ENCODE data around the gene EXOSC10. TPM values are rescaled to one million over a fixed set of nuclear protein-coding genes. Genes with fewer than 3 reads are reported as not detected.

The EXOSC10 gene
- total and polyA plus RNA-seq, 2 experiments from 2014 or later: 55.5 to 72.9 TPM

GRCh38 chr1:11107599-11107998 is 7.9 kb upstream of the EXOSC10 start:
- no peak for DNase-seq (ENCODE audit: low spot score)
- Mint-ChIP-seq H3K4me3 (no peak overlapping the region), H3K4me1 (no peaks in the 10 kb centered on the region), H3K27me3 (ENCODE audit: insufficient read depth, low read depth, poor library complexity) (no peaks in the 10 kb centered on the region), H3K9me3 (no peaks in the 10 kb centered on the region), H3K27ac (no peak overlapping the region), H3K36me3 (ENCODE audit: low read depth) (peaks cover 44% of the 10 kb centered on the region)
- H3K79me2 ChIP-seq (replicated peaks; ENCODE audit: insufficient read depth): no peaks in the 10 kb centered on the region
- H3F3A ChIP-seq (replicated peaks; ENCODE audit: low read depth): no peaks in the 10 kb centered on the region
- H4K20me1 ChIP-seq (replicated peaks; ENCODE audit: insufficient read depth): no peaks in the 10 kb centered on the region
- no peak for ATAC-seq
- H3K36me3 ChIP-seq (ENCODE audit: insufficient read depth): peaks cover 13% of the 10 kb centered on the region; the same call in 1 of the 2 replicates
- no peak overlapping the region for H3K4me3 ChIP-seq
- no peaks in the 10 kb centered on the region for H3K4me1 ChIP-seq (ENCODE audit: insufficient read depth)
- no peak overlapping the region for H2AFZ ChIP-seq
- no peak overlapping the region for H3K27ac ChIP-seq (ENCODE audit: low read depth)
- TF ChIP-seq JUNB (IDR thresholded peaks at IDR 0.05; ENCODE audit: unreplicated experiment): no peak
- TF ChIP-seq ZNF114 (CRISPR knock-in tag; IDR thresholded peaks at IDR 0.05): no peak
- TF ChIP-seq POLR2AphosphoS5 (IDR thresholded peaks at IDR 0.05; ENCODE audit: low read depth): no peak
- no peak for TF ChIP-seq ZNF462 (CRISPR knock-in tag; IDR thresholded peaks at IDR 0.05)
- no peak for TF ChIP-seq EZH2 (IDR thresholded peaks at IDR 0.05; ENCODE audit: low read depth, unreplicated experiment)
- TF ChIP-seq STAT1 (IDR thresholded peaks at IDR 0.05; ENCODE audit: unreplicated experiment): no peak
- TF ChIP-seq, protein P1, sequence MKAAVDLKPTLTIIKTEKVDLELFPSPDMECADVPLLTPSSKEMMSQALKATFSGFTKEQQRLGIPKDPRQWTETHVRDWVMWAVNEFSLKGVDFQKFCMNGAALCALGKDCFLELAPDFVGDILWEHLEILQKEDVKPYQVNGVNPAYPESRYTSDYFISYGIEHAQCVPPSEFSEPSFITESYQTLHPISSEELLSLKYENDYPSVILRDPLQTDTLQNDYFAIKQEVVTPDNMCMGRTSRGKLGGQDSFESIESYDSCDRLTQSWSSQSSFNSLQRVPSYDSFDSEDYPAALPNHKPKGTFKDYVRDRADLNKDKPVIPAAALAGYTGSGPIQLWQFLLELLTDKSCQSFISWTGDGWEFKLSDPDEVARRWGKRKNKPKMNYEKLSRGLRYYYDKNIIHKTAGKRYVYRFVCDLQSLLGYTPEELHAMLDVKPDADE (IDR thresholded peaks at IDR 0.05): no peak
- TF ChIP-seq ZNF331 (CRISPR knock-in tag; IDR thresholded peaks at IDR 0.05; ENCODE audit: low read depth): no peak
- TF ChIP-seq EZH2phosphoT487 (IDR thresholded peaks at IDR 0.05; ENCODE audit: unreplicated experiment): no peak
- TF ChIP-seq, protein P2, sequence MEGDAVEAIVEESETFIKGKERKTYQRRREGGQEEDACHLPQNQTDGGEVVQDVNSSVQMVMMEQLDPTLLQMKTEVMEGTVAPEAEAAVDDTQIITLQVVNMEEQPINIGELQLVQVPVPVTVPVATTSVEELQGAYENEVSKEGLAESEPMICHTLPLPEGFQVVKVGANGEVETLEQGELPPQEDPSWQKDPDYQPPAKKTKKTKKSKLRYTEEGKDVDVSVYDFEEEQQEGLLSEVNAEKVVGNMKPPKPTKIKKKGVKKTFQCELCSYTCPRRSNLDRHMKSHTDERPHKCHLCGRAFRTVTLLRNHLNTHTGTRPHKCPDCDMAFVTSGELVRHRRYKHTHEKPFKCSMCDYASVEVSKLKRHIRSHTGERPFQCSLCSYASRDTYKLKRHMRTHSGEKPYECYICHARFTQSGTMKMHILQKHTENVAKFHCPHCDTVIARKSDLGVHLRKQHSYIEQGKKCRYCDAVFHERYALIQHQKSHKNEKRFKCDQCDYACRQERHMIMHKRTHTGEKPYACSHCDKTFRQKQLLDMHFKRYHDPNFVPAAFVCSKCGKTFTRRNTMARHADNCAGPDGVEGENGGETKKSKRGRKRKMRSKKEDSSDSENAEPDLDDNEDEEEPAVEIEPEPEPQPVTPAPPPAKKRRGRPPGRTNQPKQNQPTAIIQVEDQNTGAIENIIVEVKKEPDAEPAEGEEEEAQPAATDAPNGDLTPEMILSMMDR (conservative IDR thresholded peaks at IDR 0.05; ENCODE audit: low read depth in 2 of 2): no peak
- TF ChIP-seq NANOG (IDR thresholded peaks at IDR 0.05; ENCODE audit: borderline replicate concordance): no peak
- TF ChIP-seq CREB1 (CRISPR knock-in tag; IDR thresholded peaks at IDR 0.05; ENCODE audit: low read depth): no peak
- TF ChIP-seq, protein P3, sequence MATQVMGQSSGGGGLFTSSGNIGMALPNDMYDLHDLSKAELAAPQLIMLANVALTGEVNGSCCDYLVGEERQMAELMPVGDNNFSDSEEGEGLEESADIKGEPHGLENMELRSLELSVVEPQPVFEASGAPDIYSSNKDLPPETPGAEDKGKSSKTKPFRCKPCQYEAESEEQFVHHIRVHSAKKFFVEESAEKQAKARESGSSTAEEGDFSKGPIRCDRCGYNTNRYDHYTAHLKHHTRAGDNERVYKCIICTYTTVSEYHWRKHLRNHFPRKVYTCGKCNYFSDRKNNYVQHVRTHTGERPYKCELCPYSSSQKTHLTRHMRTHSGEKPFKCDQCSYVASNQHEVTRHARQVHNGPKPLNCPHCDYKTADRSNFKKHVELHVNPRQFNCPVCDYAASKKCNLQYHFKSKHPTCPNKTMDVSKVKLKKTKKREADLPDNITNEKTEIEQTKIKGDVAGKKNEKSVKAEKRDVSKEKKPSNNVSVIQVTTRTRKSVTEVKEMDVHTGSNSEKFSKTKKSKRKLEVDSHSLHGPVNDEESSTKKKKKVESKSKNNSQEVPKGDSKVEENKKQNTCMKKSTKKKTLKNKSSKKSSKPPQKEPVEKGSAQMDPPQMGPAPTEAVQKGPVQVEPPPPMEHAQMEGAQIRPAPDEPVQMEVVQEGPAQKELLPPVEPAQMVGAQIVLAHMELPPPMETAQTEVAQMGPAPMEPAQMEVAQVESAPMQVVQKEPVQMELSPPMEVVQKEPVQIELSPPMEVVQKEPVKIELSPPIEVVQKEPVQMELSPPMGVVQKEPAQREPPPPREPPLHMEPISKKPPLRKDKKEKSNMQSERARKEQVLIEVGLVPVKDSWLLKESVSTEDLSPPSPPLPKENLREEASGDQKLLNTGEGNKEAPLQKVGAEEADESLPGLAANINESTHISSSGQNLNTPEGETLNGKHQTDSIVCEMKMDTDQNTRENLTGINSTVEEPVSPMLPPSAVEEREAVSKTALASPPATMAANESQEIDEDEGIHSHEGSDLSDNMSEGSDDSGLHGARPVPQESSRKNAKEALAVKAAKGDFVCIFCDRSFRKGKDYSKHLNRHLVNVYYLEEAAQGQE (IDR thresholded peaks at IDR 0.05; ENCODE audit: unreplicated experiment): no peak
- no peak overlapping the region for H3K4me2 ChIP-seq
- no peaks in the 10 kb centered on the region for H3K9me2 ChIP-seq (ENCODE audit: insufficient read depth)
- H3K27me3 ChIP-seq (ENCODE audit: insufficient read depth): no peaks in the 10 kb centered on the region
